D341Med (cell line): Measurements from ENCODE around the gene EXOC4.
"Not testable (repeated sequence)": the region's sequence is repeated elsewhere in the genome, so short reads cannot be mapped to it uniquely, and the experiment has no call there.

Experiments
- DNase-seq: peaks from one replicate; pipeline ENCODE4 v3.0.0; 2012; ENCODE audit warnings: low spot score

The EXOC4 gene

DNA sequence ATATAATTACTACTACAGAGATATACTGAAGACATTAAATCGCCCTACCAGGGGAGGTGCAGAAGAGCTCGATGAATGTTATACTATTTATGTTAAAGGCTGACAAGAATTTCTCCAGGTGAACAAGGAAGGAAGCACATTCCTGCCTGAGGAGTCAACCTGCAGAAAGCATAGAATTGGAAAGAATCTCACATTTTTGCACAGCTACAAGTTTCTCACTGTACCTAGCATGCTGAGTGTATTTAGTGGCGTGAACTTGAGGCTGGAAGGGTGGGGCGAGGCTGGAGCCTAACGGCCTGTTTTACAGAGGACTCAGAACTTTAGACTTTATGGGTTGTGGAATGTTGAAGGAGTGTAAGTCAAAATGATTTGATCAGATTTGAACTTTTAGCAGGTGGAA is 500.6 kb downstream of the EXOC4 start:
- no peak for DNase-seq

DNA sequence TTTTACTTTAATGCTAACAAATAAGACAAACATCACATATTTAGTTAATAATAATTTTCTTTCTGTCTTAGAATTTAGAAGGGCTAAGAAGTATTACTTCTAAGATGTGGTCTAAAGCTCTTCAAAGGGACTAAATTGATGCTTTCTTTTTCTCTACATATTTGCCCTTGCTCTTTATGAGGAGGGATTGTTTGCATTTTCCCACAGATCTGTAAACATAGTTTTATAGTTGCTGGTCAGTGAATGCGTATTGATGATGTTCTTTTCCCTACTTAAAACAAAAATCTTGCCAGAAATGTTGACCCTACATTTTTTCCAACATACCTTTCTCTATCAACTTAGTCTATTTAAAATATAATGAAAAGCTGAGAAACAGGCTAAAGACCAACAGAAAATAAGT is 501.8 kb downstream of the EXOC4 start:
- DNase-seq, result no peak

DNA sequence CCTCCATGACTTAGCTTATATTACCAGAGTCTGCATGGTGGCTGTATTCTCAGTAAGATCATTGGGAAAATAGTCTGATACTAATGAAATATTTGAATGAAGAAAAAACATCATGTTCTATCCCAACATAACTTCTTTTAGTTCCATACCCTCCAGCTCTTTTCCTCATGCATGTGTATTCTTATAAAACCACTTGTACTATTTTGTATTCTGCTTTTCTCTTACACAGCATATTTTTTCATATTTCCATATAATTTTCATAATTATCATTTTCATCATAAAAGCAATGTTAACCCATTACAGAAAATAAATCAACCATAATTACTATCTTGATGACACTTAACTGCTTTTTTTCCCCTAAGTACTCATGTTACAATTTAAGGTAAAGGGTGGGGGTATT is 503.0 kb downstream of the EXOC4 start:
- no peak for DNase-seq

DNA sequence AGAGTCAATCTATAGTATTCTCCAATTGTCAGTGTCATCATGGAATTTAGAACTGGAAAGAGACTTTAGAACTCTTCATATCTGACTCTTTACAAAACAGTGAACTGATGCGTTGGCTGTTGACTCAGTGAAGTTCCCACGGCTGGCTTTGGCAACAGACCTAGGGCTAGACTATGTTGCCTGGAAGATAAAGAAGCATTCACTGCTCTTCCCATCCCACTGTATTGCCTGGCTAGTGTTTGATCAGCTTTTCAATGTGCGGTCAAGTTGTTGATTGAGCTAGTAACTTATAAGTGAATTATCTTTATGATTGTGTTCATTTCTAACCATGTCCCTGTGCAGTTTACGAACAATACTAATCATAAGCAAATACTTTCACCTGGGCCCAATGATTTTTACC is 508.6 kb downstream of the EXOC4 start:
- no peak for DNase-seq

DNA sequence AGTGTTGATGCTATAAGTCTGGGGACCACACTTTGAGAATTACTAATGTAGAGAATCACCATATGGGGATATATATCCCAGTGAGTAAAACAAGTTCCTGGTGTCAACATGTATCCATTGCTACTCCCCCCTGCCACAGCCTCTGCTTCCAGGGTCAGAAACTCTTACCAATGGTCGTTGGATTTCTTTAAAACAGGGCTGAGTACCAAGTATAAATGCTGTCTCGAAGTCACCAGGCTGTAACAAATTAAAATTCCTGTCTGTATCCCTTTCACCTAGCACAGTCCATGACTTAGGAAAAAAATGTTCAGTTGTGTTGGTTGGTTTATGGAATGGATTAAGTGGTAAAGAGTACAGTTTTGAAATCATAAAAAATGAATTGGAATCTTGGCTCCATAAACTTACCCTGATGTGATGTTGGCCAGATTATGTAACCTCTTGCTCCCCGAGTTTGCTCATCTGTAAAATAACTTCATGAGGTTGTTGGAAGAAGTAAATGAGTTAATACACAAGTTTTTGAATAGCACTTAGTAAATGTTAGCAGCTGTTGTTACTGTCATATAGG is 510.3 kb downstream of the EXOC4 start:
- DNase-seq, result no peak

DNA sequence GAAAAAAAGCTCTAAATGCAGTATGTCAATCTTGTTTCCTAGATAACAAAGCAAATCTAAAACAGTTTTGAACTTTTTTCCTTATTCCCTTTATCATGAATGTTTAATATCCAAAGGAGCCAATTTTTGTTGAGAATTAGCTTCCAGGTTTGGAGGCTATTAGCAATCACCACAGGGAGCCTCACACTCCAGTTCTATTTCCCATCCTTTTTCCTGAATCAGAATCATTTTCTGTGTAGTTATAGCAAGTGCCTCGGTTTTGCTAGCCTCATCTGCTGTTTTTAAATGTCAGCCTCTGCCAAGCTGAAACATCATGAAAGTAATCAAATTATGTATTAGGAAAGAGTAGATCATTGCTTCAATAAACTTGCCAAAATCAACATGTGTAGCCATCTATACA is 516.8 kb downstream of the EXOC4 start:
- DNase-seq, result no peak

DNA sequence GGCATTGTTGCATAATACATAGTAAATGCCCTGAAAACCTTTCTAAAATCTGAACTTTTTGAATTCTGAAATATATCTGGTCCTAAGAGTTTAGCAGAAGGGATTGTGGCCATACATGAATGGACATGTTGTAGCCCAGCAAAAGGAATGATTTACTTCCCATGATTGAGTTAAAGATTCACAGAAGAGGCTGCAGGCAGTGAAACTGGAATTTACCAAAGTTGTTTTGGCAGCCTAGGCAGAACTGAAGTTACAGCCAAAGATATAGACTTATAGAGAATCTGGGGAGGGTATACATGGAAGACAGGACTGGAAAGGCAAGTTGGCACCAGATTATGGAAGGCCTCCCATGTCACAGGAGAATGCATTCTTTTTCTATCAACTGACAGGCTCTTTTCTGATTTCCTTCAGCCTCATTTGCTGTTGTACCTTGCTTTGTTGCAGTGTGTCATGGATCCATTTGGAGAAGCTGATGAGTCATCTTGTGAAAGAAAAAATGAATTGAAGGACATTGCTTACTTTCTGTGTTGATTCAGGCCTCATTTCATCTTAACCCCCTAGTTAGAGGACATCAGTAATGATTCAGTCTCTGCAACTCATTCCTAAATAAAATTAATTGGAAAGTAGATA is 518.1 kb downstream of the EXOC4 start:
- DNase-seq, result no peak

DNA sequence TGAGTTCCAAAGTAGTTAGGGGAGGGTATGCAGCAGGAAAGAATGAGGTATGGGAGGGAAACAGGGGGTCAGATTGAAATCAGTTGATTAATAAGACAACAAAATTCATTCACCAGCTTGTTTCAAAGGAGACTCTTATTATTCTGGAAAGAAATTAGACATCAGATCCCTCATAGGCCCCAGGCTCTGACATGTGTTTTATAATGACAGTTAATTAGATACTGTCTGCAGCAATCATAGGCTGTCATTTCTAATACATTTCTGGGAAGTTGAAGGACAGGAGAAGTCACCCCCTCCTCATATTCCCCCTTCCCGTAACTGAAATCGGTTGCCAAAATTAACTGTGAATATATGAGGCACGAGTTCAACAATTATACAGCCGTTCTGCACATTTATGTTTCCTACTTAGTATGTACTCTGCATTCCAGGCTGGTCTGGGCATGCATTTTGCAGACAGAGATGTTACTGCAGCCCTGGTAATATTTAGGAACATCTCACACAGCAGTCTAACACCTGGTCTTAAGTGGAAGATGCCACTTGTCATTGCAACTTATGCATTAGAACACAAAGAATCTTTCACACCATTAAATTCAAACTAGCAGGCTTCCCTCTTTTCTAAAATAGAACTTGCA is 519.0 kb downstream of the EXOC4 start:
- no peak for DNase-seq

DNA sequence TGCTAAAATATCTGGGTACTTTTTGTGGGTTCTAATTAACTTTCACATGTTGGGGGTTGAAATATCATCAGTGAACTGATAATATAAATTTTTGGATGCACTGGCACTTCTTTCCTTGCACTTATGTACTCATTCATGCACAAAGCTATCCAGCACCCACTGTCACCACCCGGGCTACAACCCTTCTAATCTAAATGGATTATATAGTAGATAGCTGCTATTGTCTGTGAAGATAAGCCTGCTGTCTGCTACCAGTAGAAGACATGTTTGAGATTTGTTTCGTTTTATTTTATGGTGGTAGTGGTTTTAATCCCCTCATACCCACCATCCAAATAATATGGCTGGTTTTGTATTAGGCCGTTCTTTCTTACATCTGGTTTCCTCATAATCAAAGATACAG is 520.7 kb downstream of the EXOC4 start:
- no peak for DNase-seq

DNA sequence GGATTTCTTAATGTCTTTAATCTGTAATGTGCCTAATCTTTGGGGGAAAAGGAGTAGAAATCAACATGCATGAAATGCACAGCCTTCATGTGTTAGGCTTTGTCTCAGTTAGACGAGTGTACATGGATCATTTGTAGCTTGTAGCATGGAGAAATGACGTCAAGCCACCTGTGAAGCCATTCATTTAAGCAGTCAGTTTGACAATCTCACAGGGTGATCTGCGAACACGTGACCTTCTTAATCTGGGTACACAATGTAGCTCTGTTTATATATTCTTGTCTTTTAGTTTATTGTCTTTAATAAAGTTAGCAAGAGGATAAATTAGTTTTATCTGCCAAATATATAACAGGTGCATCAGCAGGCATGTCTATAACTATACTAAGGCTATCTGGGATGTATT is 522.3 kb downstream of the EXOC4 start:
- no peak for DNase-seq

DNA sequence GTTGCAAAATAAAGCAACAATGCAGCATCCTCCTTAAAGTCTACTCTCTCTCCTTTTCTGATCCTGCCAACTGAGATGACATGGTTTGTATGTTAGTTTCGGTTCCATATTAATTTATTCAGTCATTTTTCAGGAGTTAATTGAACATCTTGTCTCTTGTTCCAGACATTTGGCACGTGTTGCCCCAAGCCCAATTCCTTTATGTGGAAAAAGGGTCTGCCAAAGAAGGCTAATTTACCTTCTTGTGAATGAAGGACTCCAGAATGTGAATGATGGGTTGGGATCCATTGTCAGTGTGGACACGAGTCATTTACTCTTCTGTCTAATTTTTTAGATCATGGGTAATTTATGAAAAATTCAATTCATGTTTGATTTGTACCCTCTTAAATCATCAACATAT is 523.4 kb downstream of the EXOC4 start:
- DNase-seq, result no peak

DNA sequence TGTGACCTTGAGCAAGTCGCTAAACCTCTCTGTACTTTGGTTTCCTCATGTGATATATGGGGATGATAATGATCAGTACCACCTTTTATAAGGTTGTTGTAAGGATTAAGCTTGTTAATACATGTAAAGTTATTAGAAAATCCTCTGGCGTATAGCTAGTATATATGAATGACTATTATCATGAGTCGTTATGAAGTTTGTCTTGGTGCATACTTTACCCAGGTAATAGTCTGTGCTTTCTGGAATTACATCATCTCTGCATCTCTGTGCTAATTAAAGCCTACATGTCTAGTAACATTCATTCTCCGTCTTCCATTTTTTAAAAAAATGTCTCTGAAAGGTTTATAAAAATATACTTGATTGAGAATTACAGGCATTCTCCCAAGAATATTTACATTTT is 524.8 kb downstream of the EXOC4 start:
- DNase-seq, result no peak

DNA sequence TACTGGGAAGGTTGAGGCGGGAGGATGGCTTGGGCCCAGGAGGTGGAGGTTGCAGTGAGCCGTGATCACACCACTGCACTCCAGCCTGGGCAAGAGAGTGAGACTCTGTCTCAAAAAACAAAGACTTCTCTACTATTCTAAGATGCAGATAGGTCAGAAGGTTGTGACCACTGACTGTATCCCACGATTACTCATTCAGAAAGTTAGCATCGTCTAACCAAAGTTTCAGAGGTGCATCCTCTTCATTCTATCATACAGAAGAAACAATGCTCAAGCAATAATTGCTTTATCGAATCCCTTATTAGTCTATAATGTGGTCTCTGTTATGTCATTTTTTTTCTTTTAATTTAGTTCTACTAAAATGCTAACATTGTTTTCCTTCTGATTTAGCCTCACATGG is 525.6 kb downstream of the EXOC4 start:
- no peak for DNase-seq

DNA sequence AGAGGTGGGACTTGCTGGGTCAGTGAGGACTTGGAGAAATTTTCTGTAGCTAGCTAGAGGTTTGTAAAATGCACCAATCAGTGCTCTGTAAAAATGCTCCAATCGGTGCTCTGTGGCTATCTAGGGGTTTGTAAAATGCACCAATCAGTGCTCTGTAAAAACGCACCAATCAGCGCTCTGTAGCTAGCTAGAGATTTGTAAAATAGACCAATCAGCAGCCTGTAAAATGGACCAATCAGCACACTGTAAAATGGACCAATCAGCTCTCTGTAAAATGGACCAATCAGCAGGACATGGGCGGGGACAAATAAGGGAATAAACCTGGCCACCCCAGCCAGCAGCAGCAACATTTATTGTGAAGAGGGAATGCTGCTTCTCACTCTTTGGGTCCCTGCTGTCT is 526.7 kb downstream of the EXOC4 start:
- DNase-seq, result not testable (repeated sequence)

DNA sequence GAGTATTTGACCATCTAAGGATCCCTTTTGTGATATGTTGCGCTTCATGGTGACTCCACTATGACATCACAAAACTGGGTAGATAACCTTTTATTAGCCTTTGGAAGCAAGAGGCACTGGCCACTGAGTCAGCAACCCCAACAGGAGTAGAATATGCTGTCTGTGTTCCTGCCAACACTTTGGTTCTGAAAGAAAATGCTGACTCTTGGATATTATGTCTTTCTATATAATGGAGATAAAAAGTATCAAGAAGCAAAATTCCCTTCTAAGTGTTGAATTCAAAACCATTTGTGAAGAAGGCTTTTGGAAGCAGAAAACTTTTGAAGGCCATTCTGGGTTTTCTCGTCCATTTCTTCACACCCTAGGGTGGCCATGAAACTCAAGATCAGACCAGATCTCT is 528.0 kb downstream of the EXOC4 start:
- no peak for DNase-seq

DNA sequence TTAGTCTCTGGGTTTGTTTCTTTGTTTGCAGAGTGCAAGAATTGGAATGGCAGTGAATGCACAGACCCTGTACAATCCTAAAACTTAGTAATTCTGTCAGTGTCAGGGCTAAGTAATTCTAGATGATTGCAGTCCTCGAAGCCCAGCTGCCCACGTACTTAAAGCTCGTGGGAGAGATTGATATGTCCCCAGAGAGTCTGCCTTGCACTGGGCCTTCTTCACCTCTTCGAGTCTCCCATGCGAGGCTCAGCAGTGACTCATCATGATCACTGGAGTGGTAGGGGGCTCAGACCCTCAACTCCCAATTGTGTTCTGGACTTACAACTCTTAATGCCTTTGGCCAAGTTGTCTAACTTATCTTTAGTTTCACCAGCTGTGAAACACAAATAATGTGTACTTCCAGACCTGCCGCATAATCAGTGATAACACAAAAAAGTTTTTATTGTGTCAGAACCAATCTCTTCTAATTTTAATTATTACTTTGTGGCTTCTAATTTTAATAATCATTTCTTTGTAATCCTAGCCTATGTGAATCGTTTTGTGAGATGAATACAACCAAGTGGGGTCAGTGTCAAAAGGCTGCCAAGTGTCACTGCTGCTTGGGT is 528.7 kb downstream of the EXOC4 start:
- DNase-seq, result no peak

DNA sequence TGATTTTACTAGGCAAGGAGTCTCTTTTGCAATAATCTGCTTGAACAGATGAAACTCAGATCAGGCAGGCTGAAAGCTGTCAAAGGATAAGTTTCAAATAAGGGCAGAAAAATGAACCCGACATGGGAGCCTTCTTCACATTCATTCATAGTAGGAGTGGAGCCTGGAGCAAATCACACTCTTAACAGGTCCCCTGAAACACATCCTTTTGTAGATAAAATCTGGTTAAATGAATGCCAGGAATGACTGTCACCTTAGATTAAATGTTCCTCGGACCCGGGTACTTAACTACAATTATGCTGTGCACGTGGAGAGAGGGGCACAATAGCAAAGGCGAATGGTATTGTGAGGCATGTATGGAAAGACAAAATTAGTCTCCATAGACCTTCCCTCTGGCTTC is 529.6 kb downstream of the EXOC4 start:
- DNase-seq, result no peak

DNA sequence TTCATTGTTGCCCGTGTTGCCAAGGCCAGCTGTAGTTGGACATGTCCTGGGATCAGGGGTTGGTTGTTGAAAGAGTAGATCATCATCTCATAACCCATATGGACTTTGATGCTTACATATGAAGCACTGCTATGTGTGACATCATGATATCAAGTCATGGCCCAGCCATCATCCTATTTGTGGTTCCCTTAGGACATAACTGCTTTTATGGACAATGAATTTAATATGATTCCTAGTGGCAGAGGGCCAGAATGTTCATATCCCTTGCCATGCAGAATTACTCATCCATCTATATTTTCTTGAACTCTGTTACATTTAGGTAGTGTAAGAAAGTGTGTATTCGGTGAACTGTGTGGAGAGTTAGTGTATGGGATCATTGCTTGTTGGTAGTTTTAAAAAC is 530.4 kb downstream of the EXOC4 start:
- DNase-seq, result no peak

DNA sequence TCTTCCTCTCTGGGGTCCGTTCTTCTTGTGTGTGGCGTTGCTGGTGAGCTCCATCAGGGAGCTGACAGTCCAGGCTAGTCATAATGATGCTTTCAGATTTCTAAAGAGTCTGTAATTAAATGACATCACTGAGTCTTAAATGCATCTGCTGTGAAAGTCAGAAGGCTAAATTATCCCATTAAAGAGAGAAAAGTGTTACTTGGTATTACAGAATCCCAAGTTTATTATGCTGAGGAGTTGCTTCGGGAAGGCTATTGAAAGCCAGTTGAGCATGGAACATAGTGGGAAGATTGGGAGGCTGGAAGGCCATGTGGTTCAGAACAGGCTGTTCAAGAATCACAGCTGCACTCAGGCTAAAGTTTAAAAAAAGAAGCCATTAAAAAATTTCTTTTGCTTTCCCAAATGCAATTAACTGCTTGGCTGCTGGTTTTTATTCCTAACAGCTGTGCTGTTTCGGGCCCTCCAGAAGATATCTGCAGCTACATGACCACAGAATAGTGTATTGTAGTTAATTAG is 531.7 kb downstream of the EXOC4 start:
- no peak for DNase-seq

DNA sequence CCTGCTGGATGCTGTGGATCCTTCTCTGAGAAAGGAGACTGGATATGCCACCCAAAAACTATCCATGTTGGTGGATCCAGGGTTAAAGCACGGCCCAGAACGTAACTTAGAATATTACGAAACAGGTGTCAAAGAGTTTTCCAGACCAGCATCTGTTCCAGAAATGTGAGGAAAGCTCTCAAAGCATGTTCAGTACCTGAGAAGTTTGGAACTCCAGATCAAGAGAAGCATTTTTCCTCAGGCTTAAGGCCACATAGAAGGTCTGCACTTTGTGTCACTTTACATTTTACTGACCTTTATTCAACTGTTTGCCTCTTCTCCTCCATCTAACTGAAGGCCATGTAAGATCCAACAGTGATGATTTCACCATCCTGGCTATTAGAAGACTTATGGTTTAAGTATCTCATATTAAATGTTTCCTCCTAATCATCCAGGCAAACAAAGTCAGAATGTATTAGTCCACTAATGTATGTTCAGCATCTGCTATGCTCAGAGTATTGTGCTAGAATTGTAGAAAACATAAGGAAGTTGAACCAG is 533.6 kb downstream of the EXOC4 start:
- no peak for DNase-seq

DNA sequence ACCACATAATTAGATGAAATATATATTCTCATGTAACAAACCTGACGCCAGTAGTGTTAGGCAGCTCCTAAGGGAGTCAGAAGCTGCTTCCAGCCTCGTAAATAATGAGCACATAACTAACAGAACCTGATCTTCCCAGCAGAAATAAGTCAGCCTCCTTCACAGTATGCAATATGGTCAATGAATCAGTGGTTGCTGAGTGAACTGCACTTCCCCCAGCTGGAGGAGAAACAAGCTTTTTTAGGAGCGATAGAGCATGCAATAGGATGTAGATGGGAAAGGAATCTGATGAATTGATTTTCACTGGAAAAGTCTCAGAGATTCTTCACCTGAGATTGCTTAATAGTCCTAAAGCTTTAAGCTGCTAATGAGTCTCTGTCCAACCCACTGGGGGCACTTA is 537.1 kb downstream of the EXOC4 start:
- no peak for DNase-seq

DNA sequence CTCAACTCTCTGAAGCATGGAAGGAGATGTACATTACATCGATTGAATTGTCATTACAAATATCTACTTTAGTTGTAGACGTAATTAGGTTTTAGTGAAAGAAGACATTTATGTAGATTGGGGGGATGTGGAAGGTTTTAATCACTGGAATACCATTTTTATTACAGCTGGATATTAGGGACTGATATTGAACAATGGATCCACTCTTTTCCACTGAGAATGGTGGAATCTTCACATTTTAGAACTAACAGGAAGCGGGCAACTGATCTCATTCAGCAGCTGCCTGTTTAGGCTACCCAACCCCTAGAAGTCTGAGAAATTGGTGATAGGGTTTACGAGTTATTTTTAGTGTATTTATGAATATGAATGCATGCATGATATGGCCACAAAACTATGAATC is 538.0 kb downstream of the EXOC4 start:
- no peak for DNase-seq

DNA sequence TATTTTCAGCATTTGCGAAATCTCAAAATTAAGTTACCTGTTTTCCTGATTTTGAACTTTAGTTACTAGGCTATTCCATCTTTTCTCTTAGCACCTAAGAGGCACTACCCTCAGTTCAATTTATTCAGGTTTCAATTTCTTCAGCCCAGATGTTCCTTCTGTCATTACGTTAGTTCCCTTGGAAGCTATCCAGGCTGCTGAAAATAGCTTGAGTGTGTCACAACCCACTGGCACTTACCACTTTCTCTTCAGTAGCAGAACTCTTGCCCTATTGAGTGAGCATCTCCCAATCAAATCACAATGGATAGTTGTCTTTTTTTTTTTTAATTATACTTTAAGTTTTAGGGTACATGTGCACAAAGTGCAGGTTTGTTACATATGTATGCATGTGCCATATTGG is 541.6 kb downstream of the EXOC4 start:
- no peak for DNase-seq
